KMS-11 (cell line): Measurements from ENCODE around the gene ZNF518A.

Experiments
- H2AFZ ChIP-seq: fragments of 200-600 bp; sonication (generic); 2 replicates; pipeline ENCODE4 v1.6.1; 2016; ENCODE audit warnings: antibody characterized with exemption, mixed run types, low read depth
- H3K27ac ChIP-seq: fragments of 200-600 bp; sonication (generic); 2 replicates; pipeline ENCODE4 v1.6.1; 2016; ENCODE audit warnings: mild to moderate bottlenecking, mixed run types
- H3K27me3 ChIP-seq: fragments of 200-600 bp; sonication (generic); 2 replicates; pipeline ENCODE4 v1.6.1; 2017; ENCODE audit warnings: mild to moderate bottlenecking, low read depth, mixed run types, moderate library complexity; ENCODE audit not compliant: insufficient read depth
- H3K36me3 ChIP-seq: fragments of 200-600 bp; sonication (generic); 2 replicates; pipeline ENCODE4 v1.6.1; 2017; ENCODE audit warnings: mild to moderate bottlenecking, mixed run types; ENCODE audit not compliant: insufficient read depth
- H3K4me1 ChIP-seq: fragments of 200-600 bp; sonication (generic); 2 replicates; pipeline ENCODE4 v1.6.1; 2016; ENCODE audit warnings: mild to moderate bottlenecking, low read depth, mixed run types; ENCODE audit not compliant: poor library complexity, severe bottlenecking
- H3K4me2 ChIP-seq: fragments of 200-600 bp; sonication (generic); 2 replicates; pipeline ENCODE4 v1.7.0; 2016; ENCODE audit warnings: mild to moderate bottlenecking, mixed run types
- H3K4me3 ChIP-seq: fragments of 200-600 bp; sonication (generic); IDR thresholded peaks from 2 replicates; pipeline ENCODE4 v1.6.1; 2017; ENCODE audit warnings: low read depth, low read length, mixed read lengths; ENCODE audit not compliant: insufficient read depth
- H3K79me2 ChIP-seq: fragments of 200-600 bp; sonication (generic); 2 replicates; pipeline ENCODE4 v1.6.1; 2016; ENCODE audit warnings: low read depth, mixed run types; ENCODE audit not compliant: insufficient read depth
- H3K9ac ChIP-seq: fragments of 200-600 bp; sonication (generic); 2 replicates; pipeline ENCODE4 v1.6.1; 2016; ENCODE audit warnings: mild to moderate bottlenecking, mixed run types
- H4K20me1 ChIP-seq: fragments of 200-600 bp; sonication (generic); 2 replicates; pipeline ENCODE4 v1.6.1; 2016; ENCODE audit warnings: mild to moderate bottlenecking, mixed run types; ENCODE audit not compliant: insufficient read depth
- TF ChIP-seq, protein P1 (sequence below): fragments of 200-600 bp; sonication (generic); conservative IDR thresholded peaks from 2 replicates; pipeline ENCODE4 v1.6.1; 2017; ENCODE audit warnings: low read depth, mild to moderate bottlenecking, antibody characterized with exemption, low read length, moderate library complexity, mixed read lengths

Gene ZNF518A

GRCh38 chr10:96129387-96130325 lies at the start of gene ZNF518A:
Gene ZNF518A (plus strand): TSS chr10:96130297. CDS start chr10:96156323, 26,026 bp downstream.
- H3K79me2 ChIP-seq: peaks cover 17% of the 10 kb centered on the region; the same call in 1 of the 2 replicates
- H3K4me1 ChIP-seq: peaks cover 37% of the 10 kb centered on the region
- TF ChIP-seq, protein P1, sequence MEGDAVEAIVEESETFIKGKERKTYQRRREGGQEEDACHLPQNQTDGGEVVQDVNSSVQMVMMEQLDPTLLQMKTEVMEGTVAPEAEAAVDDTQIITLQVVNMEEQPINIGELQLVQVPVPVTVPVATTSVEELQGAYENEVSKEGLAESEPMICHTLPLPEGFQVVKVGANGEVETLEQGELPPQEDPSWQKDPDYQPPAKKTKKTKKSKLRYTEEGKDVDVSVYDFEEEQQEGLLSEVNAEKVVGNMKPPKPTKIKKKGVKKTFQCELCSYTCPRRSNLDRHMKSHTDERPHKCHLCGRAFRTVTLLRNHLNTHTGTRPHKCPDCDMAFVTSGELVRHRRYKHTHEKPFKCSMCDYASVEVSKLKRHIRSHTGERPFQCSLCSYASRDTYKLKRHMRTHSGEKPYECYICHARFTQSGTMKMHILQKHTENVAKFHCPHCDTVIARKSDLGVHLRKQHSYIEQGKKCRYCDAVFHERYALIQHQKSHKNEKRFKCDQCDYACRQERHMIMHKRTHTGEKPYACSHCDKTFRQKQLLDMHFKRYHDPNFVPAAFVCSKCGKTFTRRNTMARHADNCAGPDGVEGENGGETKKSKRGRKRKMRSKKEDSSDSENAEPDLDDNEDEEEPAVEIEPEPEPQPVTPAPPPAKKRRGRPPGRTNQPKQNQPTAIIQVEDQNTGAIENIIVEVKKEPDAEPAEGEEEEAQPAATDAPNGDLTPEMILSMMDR: no peak
- peak within 1 kb of the TSS; percentile 98 for H3K9ac ChIP-seq
- H2AFZ ChIP-seq: peak within 1 kb of the TSS; percentile 95
- H3K27me3 ChIP-seq: no peaks in the 10 kb centered on the region
- no peaks in the 10 kb centered on the region for H4K20me1 ChIP-seq
- peak within 1 kb of the TSS; percentile 100 for H3K27ac ChIP-seq
- peak within 1 kb of the TSS; percentile 81 for H3K4me2 ChIP-seq
- H3K36me3 ChIP-seq: peaks cover 7% of the 10 kb centered on the region; the same call in 1 of the 2 replicates
- H3K4me3 ChIP-seq: peak within 1 kb of the TSS; percentile 61

GRCh38 chr10:96082153-96082552 lies 47.9 kb upstream of the ZNF518A start:
- Histone ChIP-seq H3K36me3 (no peaks in the 10 kb centered on the region), H3K4me1 (no peaks in the 10 kb centered on the region), H3K9ac (no peak overlapping the region), H3K27ac (no peak overlapping the region), H3K27me3 (no peaks in the 10 kb centered on the region), H3K4me2 (no peak overlapping the region), H4K20me1 (no peaks in the 10 kb centered on the region), H2AFZ (no peak overlapping the region), H3K4me3 (no peak overlapping the region), H3K79me2 (no peaks in the 10 kb centered on the region)
- TF ChIP-seq, protein P1: no peak

GRCh38 chr10:96082748-96083147 lies 47.3 kb upstream of the ZNF518A start:
- Histone ChIP-seq H2AFZ (no peak overlapping the region), H4K20me1 (no peaks in the 10 kb centered on the region), H3K27me3 (no peaks in the 10 kb centered on the region), H3K79me2 (no peaks in the 10 kb centered on the region), H3K4me3 (no peak overlapping the region), H3K27ac (no peak overlapping the region), H3K4me1 (no peaks in the 10 kb centered on the region), H3K4me2 (no peak overlapping the region), H3K36me3 (no peaks in the 10 kb centered on the region), H3K9ac (no peak overlapping the region)
- TF ChIP-seq, protein P1: no peak

DNA sequence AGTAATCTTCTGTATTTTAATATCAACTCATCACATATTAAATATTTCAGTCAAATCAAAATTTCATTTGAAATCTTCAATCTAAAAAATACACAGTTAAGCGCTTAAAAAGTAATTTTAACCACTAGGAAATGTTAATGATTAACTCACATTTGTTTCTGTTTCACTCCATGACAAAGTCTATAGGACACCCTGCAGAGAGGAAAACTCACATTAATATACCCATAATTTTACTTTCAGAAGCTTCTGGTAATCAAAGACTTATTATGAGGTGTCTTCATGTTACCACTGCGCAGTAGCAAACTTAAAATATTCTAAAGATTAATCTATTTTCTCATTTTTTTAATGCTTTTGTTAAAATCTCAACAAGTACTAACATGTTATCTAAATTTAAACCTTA lies 41.0 kb upstream of the ZNF518A start:
- Histone ChIP-seq H3K79me2 (no peaks in the 10 kb centered on the region), H3K4me1 (peaks cover 15% of the 10 kb centered on the region), H2AFZ (peak overlapping the region; percentile 93), H3K9ac (peak overlapping the region; percentile 94), H3K4me3 (no peak overlapping the region), H3K36me3 (no peaks in the 10 kb centered on the region), H4K20me1 (no peaks in the 10 kb centered on the region), H3K27me3 (no peaks in the 10 kb centered on the region), H3K4me2 (peak overlapping the region; percentile 98), H3K27ac (peak overlapping the region; percentile 96)
- TF ChIP-seq, protein P1: no peak
